Measurements from ENCODE around the gene KRT74. TPM values are rescaled to one million over a fixed set of nuclear protein-coding genes. Genes with fewer than 3 reads are reported as not detected.

KRT74 gene
- total RNA-seq, 4 donors from 2014 or later = not detected

GRCh38 chr12:52612431-52613383 lies 39.1 kb upstream of the KRT74 start:
- no peaks in the 10 kb centered on the region for H3K4me1 ChIP-seq
- no peaks in the 10 kb centered on the region for H3K36me3 ChIP-seq
- H3K9me3 ChIP-seq = no peaks in the 10 kb centered on the region
- H3K27me3 ChIP-seq = no peaks in the 10 kb centered on the region
- TF ChIP-seq POLR2A (IDR thresholded peaks at IDR 0.05) (no peak), CTCF (IDR thresholded peaks at IDR 0.05) (no peak)
- no peak overlapping the region for H3K27ac ChIP-seq
- H3K4me3 ChIP-seq = no peak overlapping the region
- DNase-seq = no peak

GRCh38 chr12:52611080-52611468 lies 37.4 kb upstream of the KRT74 start:
- no peak for TF ChIP-seq CTCF (IDR thresholded peaks at IDR 0.05)
- TF ChIP-seq POLR2A (IDR thresholded peaks at IDR 0.05) = no peak
- Histone ChIP-seq H3K27ac (no peak overlapping the region), H3K36me3 (no peaks in the 10 kb centered on the region), H3K9me3 (no peaks in the 10 kb centered on the region), H3K4me3 (no peak overlapping the region), H3K4me1 (no peaks in the 10 kb centered on the region), H3K27me3 (no peaks in the 10 kb centered on the region)
- DNase-seq = no peak

GRCh38 chr12:52608826-52609630 lies 35.4 kb upstream of the KRT74 start:
- TF ChIP-seq POLR2A (IDR thresholded peaks at IDR 0.05) (no peak), CTCF (IDR thresholded peaks at IDR 0.05) (no peak)
- H3K9me3 ChIP-seq = no peaks in the 10 kb centered on the region
- DNase-seq = no peak
- H3K36me3 ChIP-seq = no peaks in the 10 kb centered on the region
- H3K27me3 ChIP-seq = no peaks in the 10 kb centered on the region
- H3K27ac ChIP-seq = no peak overlapping the region
- no peaks in the 10 kb centered on the region for H3K4me1 ChIP-seq
- H3K4me3 ChIP-seq = no peak overlapping the region

GRCh38 chr12:52608161-52608560 lies 34.5 kb upstream of the KRT74 start:
- no peaks in the 10 kb centered on the region for H3K4me1 ChIP-seq

GRCh38 chr12:52607314-52607713 lies 33.7 kb upstream of the KRT74 start:
- Histone ChIP-seq H3K9me3 (no peaks in the 10 kb centered on the region), H3K4me1 (no peaks in the 10 kb centered on the region), H3K36me3 (no peaks in the 10 kb centered on the region), H3K27me3 (no peaks in the 10 kb centered on the region), H3K4me3 (no peak overlapping the region), H3K27ac (no peak overlapping the region)
- no peak for DNase-seq
- TF ChIP-seq POLR2A (IDR thresholded peaks at IDR 0.05) = no peak
- TF ChIP-seq CTCF (IDR thresholded peaks at IDR 0.05) = no peak

More at GRCh38 chr12:52608161-52608560, 34.5 kb upstream of the KRT74 start:
- H3K9me3 ChIP-seq = no peaks in the 10 kb centered on the region
- H3K27me3 ChIP-seq = no peaks in the 10 kb centered on the region
- DNase-seq = no peak
- no peak overlapping the region for H3K4me3 ChIP-seq
- H3K27ac ChIP-seq = no peak overlapping the region
- TF ChIP-seq POLR2A (IDR thresholded peaks at IDR 0.05) (no peak), CTCF (IDR thresholded peaks at IDR 0.05) (no peak)
- no peaks in the 10 kb centered on the region for H3K36me3 ChIP-seq

Data from Peyer's patch (tissue), 4 donors.